ENCODE measurements around the gene P3H1.

- TF ChIP-seq CTCF (conservative IDR thresholded peaks at IDR 0.05; ENCODE audit: low read depth, low read length), result no peak
- TF ChIP-seq EZH2 (IDR thresholded peaks at IDR 0.05; ENCODE audit: borderline replicate concordance, low read depth, low read length, poor library complexity, severe bottlenecking), result no peak
These were observed 44.9 kb downstream of the P3H1 start for GRCh38 chr1:42721926-42722325.
